ENCODE results near the gene HTRA1.

HTRA1 gene

GRCh38 chr10:122516734-122517133, 55.4 kb downstream of the HTRA1 start:
- DNase-seq (ENCODE audit: low spot score), result no peak

GRCh38 chr10:122519144-122519543, 57.8 kb downstream of the HTRA1 start:
- no peak for DNase-seq (ENCODE audit: low spot score)

- DNase-seq (ENCODE audit: low spot score), result no peak
Observed at GRCh38 chr10:122519873-122520272, 58.5 kb downstream of the HTRA1 start.

GRCh38 chr10:122521011-122521410, 59.7 kb downstream of the HTRA1 start:
- DNase-seq (ENCODE audit: low spot score), result no peak

GRCh38 chr10:122524811-122525210, 63.5 kb downstream of the HTRA1 start:
- no peak for DNase-seq (ENCODE audit: low spot score)

- peak; percentile 10 for DNase-seq (ENCODE audit: low spot score)
Observed at GRCh38 chr10:122525788-122526187, 64.4 kb downstream of the HTRA1 start.

GRCh38 chr10:122526892-122527291, 65.5 kb downstream of the HTRA1 start:
- DNase-seq (ENCODE audit: low spot score), result no peak

- no peak for DNase-seq (ENCODE audit: low spot score)
Observed at GRCh38 chr10:122530177-122530576, 68.8 kb downstream of the HTRA1 start.

- DNase-seq (ENCODE audit: low spot score), result no peak
Observed at GRCh38 chr10:122531261-122531660, 69.9 kb downstream of the HTRA1 start.

GRCh38 chr10:122531939-122532338, 70.6 kb downstream of the HTRA1 start:
- DNase-seq (ENCODE audit: low spot score), result peak; percentile 81

- DNase-seq (ENCODE audit: low spot score), result no peak
Observed at GRCh38 chr10:122532601-122533296, 71.4 kb downstream of the HTRA1 start.

GRCh38 chr10:122537545-122537944, 76.2 kb downstream of the HTRA1 start:
- no peak for DNase-seq (ENCODE audit: low spot score)

- DNase-seq (ENCODE audit: low spot score), result peak; percentile 15
Observed at GRCh38 chr10:122541541-122542002, 80.2 kb downstream of the HTRA1 start.

- peak; percentile 54 for DNase-seq (ENCODE audit: low spot score)
Observed at GRCh38 chr10:122543676-122544445, 82.5 kb downstream of the HTRA1 start.

GRCh38 chr10:122544493-122544892, 83.1 kb downstream of the HTRA1 start:
- DNase-seq (ENCODE audit: low spot score), result no peak

- DNase-seq (ENCODE audit: low spot score), result no peak
Observed at GRCh38 chr10:122546242-122546641, 84.9 kb downstream of the HTRA1 start.

GRCh38 chr10:122548407-122549085, 87.2 kb downstream of the HTRA1 start:
- no peak for DNase-seq (ENCODE audit: low spot score)

GRCh38 chr10:122549636-122550035, 88.3 kb downstream of the HTRA1 start:
- no peak for DNase-seq (ENCODE audit: low spot score)

GRCh38 chr10:122550427-122550826, 89.1 kb downstream of the HTRA1 start:
- DNase-seq (ENCODE audit: low spot score), result no peak

GRCh38 chr10:122550983-122551382, 89.6 kb downstream of the HTRA1 start:
- no peak for DNase-seq (ENCODE audit: low spot score)

- DNase-seq (ENCODE audit: low spot score), result no peak
Observed at GRCh38 chr10:122551450-122551849, 90.1 kb downstream of the HTRA1 start.

GRCh38 chr10:122553341-122553740, 92.0 kb downstream of the HTRA1 start:
- DNase-seq (ENCODE audit: low spot score), result no peak
